NOMO-1 treated with dmso at 0.1 percent for 144 hours (cell line): Measurements from ENCODE around the gene IQCE.
"Not testable (repeated sequence)": the region's sequence is repeated elsewhere in the genome, so short reads cannot be mapped to it uniquely, and the experiment has no call there.

Experiments used
- DNase-seq: peaks from one replicate; lab custom pipeline; 2025; ENCODE audit not compliant: unreplicated experiment; lab: John Stamatoyannopoulos, UW

Gene IQCE

GRCh38 chr7:2520761-2521290 lies 38.0 kb upstream of the IQCE start:
- no peak for DNase-seq

GRCh38 chr7:2521341-2521745 lies 37.4 kb upstream of the IQCE start:
- DNase-seq = no peak

GRCh38 chr7:2521952-2522591 lies 36.7 kb upstream of the IQCE start:
- no peak for DNase-seq

- DNase-seq = no peak
Observed at GRCh38 chr7:2522780-2523433, 35.9 kb upstream of the IQCE start.

GRCh38 chr7:2523461-2523936 lies 35.3 kb upstream of the IQCE start:
- no peak for DNase-seq

GRCh38 chr7:2523941-2524807 lies 34.6 kb upstream of the IQCE start:
- DNase-seq = no peak

- no peak for DNase-seq
Observed at GRCh38 chr7:2524808-2525657, 33.7 kb upstream of the IQCE start.

GRCh38 chr7:2525658-2526630 lies 32.8 kb upstream of the IQCE start:
- DNase-seq = no peak

GRCh38 chr7:2526659-2527504 lies 31.9 kb upstream of the IQCE start:
- DNase-seq = no peak

GRCh38 chr7:2527505-2528467 lies 31.0 kb upstream of the IQCE start:
- no peak for DNase-seq

- no peak for DNase-seq
Observed at GRCh38 chr7:2528481-2529095, 30.2 kb upstream of the IQCE start.

- peak; percentile 96 for DNase-seq
Observed at GRCh38 chr7:2529161-2530070, 29.4 kb upstream of the IQCE start.

- peak; percentile 87 for DNase-seq
Observed at GRCh38 chr7:2530071-2530987, 28.4 kb upstream of the IQCE start.

GRCh38 chr7:2530994-2531795 lies 27.6 kb upstream of the IQCE start:
- DNase-seq = not testable (repeated sequence)
